Panc1 (cell line): Measurements from ENCODE around the gene ENHO.

Experiments
- CTCF ChIP-seq: fragments of 450-650 bp; IDR thresholded peaks from 2 replicates; pipeline ENCODE4 v1.5.1; 2017; ENCODE audit warnings: mild to moderate bottlenecking
- POLR2AphosphoS5 ChIP-seq: IDR thresholded peaks from 2 replicates; pipeline ENCODE4 v1.6.1; 2012; ENCODE audit warnings: mild to moderate bottlenecking, low read depth, low read length, moderate library complexity
- REST ChIP-seq, 2 experiments: IDR thresholded peaks; 2 replicates each; pipeline ENCODE4 v1.6.1; 2011 to 2012; ENCODE audit warnings: low read depth in 2 of 2, control low read depth in 1 of 2, low read length in 1 of 2, mild to moderate bottlenecking in 1 of 2, moderate library complexity in 1 of 2; ENCODE audit not compliant: insufficient read depth in 1 of 2
- SIN3A ChIP-seq: IDR thresholded peaks from 2 replicates; pipeline ENCODE4 v1.6.1; 2012; ENCODE audit warnings: low read depth, mild to moderate bottlenecking, low read length, moderate library complexity, borderline replicate concordance; ENCODE audit not compliant: insufficient read depth

GRCh38 chr9:34552986-34553385 lies 30.2 kb upstream of the ENHO start:
- TF ChIP-seq CTCF, result no peak
- TF ChIP-seq POLR2AphosphoS5, result no peak
- no peak for TF ChIP-seq SIN3A
- TF ChIP-seq REST (IDR thresholded peaks at IDR 0.05; ENCODE audit: insufficient read depth in 1 of 2, low read depth in 2 of 2, low read length in 1 of 2), result no peak
